NCI-H82 treated with DMSO at 0.1 percent for 48 hours (cell line): ENCODE results near the gene ADARB2.

Source experiments
- DNase-seq: peaks from one replicate; lab custom pipeline; 2025; ENCODE audit not compliant: unreplicated experiment; lab: John Stamatoyannopoulos, UW

ADARB2 gene

DNA sequence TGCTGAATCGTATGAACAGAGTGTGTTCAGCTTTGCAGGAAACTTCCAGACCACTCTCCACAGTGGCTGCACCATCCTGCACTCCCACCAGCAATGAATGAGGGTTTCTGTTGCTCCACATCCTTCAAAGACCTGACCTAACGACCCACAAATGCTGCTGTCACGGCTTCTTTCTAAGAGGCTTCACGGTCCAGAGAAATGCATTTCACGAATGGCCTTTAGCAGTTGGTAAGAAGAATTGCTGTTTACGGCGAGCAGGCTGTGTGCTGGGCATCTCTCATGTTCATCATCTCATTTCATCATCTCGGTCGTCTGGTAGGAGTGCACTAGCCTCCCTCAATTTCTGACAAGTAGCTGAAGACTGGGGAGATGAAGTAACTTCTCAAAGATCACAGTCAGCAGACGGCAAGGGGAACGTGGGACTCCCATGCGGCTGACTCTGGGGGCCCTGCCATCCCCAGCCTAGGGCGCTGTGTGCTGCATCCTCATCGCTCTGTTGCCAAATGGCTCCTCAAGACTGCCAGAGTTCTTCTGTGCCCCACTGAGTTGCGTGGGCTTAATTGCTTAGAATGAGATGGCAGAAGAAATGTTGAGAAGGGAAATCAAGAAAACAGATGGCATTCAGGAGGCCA lies 72.9 kb downstream of the ADARB2 start:
- DNase-seq, result no peak

DNA sequence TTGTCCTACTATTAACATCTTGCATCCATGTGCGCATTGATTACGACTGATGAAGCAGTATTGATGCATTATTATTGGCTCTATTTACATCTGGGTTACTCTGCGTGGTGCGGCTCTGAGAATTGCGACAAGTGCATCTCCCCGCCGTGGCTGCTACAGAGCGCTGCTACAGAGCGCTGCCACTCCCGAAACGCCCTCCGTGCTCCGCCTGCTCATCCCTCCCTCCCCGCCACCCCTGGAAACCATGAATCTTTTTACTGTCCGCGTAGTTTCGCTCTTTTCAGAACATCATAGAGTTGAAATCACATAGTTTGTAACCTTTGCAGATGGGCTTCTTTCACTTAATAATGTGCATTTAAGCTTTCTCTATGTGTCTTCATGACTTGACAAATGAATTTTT lies 74.1 kb downstream of the ADARB2 start:
- DNase-seq, result no peak

DNA sequence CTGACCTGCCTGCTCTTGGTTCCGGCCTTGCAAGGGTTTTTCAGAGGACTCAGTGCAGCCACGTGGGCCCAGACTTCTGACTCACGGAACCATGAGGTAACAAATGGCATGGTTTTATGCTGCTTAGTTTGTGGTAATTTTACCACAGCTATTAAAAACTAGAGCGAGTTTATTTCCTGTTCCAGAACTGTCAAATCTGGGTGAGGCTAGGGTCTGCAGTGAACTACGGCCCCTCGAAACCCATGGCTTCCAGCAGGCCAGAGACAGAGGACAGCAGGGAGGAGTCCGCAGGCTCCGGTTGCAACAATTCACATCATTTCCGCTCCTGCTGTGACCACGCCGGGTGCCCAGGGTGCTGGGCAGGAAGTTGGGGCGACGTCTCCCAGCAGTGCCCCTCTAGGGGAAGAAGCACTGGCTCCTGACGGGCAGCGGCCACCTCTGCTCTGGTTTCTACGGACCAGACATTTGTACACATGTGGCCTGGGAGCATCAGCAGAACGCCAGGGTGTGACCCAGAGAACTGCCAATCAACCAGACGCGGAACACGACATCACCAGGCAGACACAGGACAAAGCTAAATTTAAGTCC lies 74.8 kb downstream of the ADARB2 start:
- DNase-seq, result no peak

DNA sequence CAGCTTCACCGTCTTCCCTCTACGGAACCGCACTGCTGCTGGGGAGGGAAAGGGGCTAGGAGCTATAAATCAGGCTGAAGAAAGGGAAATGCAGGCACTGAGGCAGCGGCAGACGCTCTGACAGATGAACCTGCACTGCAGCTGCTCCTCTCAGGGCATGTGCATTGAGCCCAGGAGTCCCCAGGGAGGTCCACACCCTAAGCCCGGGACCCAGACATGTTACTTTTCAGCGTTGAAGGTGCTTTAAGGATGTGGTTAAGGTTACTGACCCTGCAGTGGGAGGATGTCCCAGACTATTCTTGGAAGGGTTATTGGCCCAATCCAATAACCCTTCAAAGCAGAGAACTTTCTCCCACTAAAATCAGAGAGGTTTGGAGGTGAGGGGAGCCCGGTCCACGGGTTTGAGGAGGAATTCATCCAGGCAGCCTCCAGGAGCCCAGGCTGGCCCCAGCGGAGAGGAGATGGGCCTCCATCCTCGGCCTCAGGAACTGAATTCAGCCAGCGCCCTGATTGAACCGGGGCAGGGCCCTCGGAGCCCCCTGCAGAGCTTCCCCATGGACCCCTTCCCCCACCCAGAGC lies 75.4 kb downstream of the ADARB2 start:
- DNase-seq, result no peak

GRCh38 chr10:1661416-1661815 lies 75.9 kb downstream of the ADARB2 start:
- no peak for DNase-seq

DNA sequence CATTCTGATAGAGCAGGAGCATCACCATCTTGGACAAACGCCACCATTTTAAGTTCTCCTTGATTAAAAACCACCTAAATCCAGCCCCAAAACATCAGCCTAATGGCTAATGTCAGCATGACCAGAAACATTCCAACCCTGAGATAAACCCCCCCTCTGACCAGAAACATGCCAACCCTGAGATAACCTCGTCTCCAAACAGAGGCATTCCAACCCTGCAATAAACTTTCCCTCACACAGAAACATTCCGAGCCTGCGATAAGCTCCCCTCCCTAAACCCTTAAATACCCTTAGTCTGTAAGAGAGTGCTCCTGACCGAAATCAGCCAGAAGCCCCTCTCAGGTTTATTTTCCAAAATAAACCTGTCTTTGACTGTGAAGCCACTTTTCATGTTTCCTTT lies 76.5 kb downstream of the ADARB2 start:
- no peak for DNase-seq

DNA sequence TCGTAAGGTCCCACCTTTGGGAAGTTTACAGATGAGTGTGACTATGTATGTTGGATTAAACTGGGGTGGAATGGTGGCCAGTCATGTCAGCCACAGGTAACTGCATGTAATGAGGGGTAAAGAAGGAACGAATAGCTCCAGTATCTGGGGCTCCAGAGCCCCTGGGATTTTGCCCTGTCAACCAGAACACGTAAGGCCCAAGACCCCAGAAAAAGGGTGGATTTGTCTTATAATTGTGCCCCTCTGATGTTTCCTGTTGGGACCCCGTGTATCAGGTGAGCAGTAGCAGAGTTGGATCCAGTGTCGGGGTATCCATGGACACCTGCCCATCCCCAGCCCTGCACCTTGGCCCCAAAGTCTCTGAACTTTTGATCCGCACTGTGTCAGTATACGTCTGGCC lies 76.9 kb downstream of the ADARB2 start:
- no peak for DNase-seq

DNA sequence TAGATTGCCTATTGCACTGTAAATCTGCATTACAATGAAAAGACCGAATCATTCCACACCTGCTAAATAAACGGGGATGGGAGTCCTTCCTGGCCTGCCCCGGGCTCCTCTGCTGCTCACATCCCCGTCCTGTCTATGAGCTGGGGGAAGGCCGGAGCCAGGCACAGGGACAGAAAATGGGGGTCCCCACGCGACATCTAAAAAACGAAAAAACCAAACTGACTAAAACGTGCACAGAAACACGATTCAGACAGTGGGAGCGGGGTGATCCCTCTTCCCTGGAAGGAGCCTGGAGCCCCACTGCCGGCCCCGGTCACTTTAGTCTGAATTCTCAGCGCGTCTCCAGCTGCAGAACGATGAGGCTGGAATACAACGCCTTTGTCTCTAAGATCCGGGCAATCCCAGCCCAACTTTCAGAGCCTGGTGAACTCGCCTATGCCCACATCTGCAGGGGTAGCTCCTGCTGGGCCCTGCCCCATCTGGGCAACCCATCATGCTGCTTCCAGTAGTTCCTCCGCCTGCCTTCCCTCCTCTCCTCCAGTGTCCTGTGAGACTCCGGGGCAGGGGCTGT lies 78.0 kb downstream of the ADARB2 start:
- no peak for DNase-seq

DNA sequence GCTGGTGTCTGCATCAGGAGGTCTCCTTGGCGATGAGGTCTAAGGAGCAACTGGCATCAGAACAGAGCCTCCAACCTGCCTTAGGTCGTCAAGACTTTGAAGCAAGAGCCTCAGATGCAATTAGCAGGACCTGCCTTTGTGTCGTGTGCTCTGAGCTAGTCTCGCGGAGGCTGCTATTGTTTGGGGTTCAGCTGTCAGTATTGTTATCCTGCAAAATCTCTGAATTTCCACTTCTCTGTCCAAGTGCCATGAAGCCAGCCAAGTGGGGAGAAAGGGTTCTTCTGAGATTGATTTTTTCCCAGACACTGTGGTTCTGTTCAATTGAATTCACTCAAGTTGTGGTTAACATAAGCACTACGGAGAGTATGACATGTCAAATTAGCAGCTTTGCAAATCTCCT lies 78.7 kb downstream of the ADARB2 start:
- no peak for DNase-seq

- no peak for DNase-seq
Observed at GRCh38 chr10:1657479-1657878, 79.8 kb downstream of the ADARB2 start.

DNA sequence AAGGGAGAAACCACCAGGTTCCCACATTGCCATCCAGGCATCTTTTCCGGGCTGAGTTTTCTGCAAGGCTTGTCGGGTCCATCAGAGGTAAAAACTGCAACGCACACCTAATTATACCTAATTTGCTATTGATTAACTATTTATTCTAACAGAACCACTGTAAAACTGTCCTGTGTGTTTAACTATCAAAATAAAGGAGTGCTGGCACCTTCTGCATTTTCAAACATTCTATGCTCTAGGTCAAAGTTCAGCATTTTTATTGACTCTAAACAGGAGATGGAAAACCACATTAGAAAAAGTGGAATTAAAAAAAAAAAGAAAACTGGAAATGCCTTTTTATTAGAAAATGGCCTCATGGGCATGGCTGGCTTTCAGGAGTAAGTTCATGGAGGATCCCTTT lies 82.0 kb downstream of the ADARB2 start:
- DNase-seq, result no peak

GRCh38 chr10:1654811-1655356 lies 82.4 kb downstream of the ADARB2 start:
- no peak for DNase-seq

- DNase-seq, result no peak
Observed at GRCh38 chr10:1654247-1654646, 83.1 kb downstream of the ADARB2 start.

- DNase-seq, result no peak
Observed at GRCh38 chr10:1653321-1653720, 84.0 kb downstream of the ADARB2 start.

DNA sequence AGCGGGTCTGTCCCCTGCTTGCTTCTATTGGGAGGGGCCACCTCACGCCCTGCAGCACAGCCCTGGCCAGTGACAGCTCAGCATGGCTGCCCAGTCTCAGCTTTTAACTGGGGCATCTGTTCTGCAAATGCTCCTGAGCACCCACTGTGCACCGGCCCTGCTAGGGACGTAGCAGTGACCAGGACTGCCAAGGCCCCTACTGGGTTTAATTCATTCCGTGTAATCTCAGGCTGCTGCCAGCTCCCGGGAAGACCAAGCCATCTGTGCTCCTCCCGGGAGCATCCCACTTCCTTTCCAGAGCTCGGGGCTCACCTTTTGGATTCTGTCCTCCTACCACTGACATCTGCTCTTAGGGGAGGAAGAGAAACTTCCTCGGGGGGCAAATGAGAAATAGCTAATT lies 85.2 kb downstream of the ADARB2 start:
- DNase-seq, result no peak

DNA sequence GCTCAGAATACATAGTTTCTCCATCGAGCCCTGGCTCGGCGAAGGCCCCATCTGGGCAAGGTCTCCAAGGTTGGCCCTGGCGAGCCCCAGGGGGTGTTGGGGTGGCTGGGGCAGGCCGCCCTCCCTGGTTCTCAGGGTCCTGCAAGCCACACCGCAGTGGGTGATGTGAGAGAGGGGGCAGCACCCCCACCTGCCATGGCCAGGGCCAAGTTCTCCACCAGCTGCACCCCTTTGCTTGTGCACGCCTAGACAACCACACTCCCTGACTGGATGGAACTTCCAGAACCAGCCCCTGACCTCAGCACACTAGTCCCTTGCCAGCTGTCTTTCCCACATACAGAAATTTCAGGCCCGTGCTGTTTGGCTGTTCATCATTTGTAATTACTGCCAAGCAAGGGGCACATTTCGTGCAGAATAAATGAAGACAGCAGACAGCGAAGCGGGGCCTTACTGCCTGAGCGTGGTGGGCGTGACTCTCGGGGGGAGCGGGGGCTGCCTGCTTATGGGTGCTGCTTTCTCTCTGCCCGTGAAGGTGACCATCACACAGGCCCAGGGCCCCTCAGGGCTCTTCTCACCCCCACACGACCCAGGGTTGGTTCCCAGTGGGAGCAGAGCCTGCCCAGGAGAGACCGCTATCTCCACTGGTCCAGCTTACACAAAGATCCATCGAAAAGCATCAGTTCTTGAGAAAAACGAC lies 85.9 kb downstream of the ADARB2 start:
- no peak for DNase-seq

- no peak for DNase-seq
Observed at GRCh38 chr10:1650542-1651269, 86.6 kb downstream of the ADARB2 start.

DNA sequence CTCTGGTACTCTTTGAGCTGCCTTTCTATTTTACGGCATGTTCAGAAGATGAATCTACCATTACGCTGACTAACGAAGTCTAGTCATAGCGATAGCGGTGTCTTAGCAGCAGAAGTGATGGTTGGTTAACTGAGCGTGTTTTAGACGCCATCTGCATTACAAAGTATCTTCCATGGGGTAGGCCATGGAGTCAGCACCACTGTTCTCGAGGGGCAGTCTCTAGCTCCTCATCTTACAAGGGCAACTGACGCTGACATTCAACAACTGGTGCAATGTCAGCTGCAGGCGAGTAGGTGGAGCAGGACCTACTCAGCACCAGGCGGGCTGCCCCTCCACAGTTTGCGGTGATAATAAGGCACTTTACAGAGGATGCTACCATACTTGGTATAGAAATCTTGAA lies 88.7 kb downstream of the ADARB2 start:
- DNase-seq, result no peak

GRCh38 chr10:1646332-1646731 lies 91.0 kb downstream of the ADARB2 start:
- no peak for DNase-seq

DNA sequence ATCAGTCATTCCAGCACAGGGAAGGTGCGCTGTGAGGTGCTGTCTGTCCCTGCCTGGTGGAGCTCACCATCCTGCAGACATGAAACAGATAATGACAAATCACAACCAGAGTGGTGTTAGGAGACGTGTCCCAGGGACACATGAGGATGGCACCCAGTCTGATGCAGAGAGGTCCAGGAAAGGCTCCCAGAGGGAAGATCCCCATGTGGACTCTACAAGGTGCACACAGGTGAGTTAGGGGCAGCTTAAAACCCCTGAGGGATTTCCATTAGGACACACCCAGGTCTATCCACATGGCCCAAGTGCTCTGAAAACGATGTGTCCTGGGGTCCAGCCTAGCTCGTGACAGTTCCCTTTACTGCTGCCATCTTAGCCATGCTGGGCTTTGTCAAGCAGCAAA lies 91.4 kb downstream of the ADARB2 start:
- DNase-seq, result no peak

DNA sequence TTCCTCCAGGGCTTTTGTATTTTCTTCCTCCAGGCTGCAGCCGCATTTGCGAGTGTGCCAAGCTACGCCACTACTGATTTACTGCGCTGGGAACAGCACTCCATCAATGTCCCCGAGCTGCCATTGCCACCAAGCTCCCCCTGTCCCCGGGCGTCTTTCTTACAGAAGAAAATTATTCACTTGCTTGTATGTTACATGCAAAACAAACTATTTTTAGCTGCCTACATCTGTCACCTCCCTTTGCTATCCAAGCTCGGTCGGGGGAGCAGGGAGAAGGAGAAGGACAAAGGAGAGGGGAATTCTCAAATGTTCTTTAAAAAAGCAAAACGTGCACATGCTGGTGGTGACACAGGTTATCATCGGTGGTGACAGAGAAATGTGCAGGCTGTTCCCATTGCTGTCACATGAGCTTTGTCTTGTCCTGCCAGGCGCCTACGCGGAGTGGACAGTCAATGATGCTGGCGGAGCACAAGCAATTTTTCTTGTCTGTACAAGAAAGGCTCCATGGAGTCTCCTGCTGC lies 93.1 kb downstream of the ADARB2 start:
- DNase-seq, result no peak
